Putamen (tissue), 1 donor: Measurements from ENCODE around the gene NT5M.

Experiments
- DNase-seq: peaks from one replicate; pipeline ENCODE4 v3.0.0-alpha.2; 2016; ENCODE audit warnings: low spot score

Gene NT5M

DNA sequence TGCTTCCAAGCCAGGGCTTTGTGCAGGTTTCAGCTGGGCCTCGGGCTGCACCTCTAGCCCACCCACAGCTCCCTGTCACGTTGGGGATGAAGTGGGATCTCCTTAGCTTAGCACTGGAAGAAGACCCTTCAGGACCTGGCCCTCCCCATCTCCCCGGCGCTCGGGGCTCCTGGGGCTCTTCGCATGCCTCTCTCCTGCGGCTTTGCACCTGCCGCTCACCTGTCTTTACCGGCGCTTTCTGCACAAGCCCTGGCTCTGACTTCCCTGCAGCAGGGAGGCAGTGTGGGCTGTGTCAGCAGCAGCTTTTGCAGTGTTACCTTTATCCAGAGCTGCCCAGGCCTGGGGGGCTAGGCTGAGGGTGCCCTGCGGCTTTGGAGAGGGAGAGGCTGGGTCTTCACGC is 52.3 kb downstream of the NT5M start:
- no peak for DNase-seq

- peak; percentile 79 for DNase-seq
Measured at GRCh38 chr17:17356149-17356930, 53.2 kb downstream of the NT5M start.

DNA sequence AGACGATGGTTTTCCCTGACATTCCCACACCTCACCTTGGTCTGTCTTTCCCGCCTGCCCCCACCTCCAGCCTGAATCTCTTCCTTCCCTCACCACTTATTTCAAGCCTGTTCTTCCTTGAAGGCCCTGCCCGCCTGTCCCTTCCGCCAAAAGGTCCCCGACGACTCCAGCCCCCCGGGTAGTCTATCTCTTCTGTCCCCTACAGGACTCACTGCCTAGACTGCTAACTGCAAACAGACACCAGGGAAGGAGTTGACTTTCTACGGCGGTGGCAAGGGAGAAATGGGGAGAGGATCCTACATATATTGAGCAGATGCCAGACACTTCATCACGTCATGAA is 53.7 kb downstream of the NT5M start:
- DNase-seq = no peak

- no peak for DNase-seq
Measured at GRCh38 chr17:17358060-17358751, 55.0 kb downstream of the NT5M start.

GRCh38 chr17:17358866-17359265 is 55.7 kb downstream of the NT5M start:
- no peak for DNase-seq

DNA sequence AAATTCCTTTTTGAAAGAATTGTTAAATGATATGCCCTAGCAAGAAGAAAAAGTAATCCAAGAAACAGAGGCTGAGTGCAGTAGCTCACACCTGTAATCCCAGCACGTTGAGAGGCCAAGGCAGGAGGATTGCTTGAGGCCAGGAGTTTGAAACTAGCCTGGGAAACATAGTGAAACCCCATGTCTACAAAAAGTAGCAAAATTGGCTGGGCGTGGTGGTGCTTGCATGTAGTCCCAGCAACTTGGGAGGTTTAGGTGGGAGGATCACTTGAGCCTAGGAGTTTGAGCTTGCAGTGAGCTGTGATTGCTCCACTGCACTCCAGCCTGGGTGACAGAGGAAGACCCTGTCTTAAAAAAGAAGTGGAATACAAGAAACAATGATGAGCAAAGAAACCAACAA is 56.1 kb downstream of the NT5M start:
- no peak for DNase-seq

DNA sequence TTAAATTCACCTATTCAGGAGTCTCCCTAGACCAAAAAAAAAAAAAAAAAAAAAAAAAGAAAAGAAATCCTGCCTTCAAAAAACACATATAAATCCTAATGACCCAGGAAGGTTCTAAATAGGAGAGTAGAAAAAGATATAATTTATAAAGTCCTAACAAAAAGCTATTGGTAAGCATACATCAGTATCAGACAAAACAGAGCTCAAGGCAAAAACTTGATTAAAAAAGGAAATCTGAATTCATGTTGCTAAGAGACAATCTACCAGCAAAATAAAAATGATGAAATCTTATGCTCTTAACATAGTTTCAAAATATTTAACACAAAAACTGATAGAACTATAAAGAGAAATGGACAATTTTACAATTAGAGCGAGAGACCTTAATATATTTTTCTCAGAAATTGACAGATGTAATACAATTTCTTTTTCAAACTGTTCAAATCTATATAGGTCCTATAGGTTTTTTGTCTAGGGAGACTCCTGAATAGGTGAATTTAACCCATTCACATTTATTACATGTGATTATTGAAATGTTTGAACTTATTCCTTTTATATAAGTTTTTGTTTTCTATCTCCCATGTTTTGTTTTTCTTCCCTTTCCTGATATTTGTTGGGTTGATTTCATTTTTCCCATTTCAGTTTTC is 57.0 kb downstream of the NT5M start:
- no peak for DNase-seq

- no peak for DNase-seq
Measured at GRCh38 chr17:17361543-17361866, 58.3 kb downstream of the NT5M start.

- no peak for DNase-seq
Measured at GRCh38 chr17:17361867-17362539, 58.8 kb downstream of the NT5M start.

DNA sequence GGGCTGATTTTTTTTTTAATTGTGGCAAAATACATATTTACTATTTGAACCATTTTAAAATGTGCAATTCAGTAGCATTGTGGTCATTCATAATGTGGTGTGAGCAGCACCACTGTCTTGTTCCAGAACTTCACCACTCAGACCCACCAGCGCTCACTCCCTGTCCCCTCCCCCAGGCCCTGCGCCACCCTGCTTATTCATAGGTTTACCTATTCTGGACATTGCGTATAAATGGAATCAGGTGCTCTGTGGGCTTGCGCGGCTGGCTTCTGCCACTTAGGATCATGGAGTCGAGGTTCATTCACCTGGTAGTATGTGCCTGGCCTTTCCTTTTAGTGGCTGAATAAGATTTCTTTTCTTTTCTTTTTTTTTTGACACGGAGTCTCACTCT is 59.4 kb downstream of the NT5M start:
- no peak for DNase-seq

DNA sequence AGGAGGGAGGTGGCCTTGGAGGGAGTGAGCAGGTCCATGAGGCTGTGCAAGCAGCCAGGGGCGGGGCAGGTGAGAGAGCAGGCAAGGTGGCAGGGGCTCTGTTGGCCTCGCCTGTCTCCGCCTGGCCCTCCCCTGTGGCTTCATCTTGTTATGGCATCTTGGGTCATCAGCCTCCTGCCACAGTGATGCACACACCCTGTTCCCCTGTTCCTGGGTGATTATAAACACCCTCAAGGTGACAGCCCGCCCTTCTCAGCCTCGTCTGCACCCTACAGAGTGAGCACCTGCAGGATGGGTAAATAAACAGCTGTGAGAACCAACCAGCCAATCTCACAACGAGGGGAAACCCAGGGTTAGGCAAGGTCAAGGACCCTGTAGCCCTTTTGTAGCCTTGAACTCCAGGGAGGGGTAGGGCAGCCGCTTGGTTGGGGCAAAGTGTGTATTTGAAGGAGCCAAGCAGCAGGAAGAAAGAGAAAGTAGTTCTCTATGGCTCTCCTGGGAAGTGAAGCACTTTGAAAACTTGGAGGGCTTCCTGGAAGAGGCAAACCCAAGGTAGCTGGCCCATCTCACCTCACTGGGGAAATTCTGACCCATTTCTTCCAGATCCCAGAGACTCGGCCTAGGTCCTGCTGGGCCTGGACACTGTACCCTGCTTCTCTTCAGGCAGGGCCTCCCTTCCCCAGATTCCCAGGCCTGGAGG is 60.6 kb downstream of the NT5M start:
- DNase-seq = no peak

DNA sequence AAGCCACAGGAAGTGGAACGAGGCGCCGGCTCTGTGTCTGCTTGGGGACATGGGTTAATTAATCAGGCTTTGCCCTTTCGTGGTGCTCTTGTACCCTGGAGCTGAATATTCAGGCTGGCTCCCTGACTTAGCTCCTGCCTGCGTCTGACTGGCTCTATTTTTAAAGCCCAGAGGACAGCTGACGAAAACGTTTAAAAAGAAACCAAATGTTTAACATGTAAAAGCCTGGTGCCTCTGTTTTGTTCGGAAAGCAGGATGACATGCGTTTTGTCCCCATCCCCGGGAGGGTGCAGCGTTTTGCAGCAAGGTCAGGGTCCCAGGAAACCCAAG is 61.1 kb downstream of the NT5M start:
- DNase-seq = no peak

GRCh38 chr17:17365476-17366110 is 62.4 kb downstream of the NT5M start:
- no peak for DNase-seq

- no peak for DNase-seq
Measured at GRCh38 chr17:17366235-17366634, 63.1 kb downstream of the NT5M start.

DNA sequence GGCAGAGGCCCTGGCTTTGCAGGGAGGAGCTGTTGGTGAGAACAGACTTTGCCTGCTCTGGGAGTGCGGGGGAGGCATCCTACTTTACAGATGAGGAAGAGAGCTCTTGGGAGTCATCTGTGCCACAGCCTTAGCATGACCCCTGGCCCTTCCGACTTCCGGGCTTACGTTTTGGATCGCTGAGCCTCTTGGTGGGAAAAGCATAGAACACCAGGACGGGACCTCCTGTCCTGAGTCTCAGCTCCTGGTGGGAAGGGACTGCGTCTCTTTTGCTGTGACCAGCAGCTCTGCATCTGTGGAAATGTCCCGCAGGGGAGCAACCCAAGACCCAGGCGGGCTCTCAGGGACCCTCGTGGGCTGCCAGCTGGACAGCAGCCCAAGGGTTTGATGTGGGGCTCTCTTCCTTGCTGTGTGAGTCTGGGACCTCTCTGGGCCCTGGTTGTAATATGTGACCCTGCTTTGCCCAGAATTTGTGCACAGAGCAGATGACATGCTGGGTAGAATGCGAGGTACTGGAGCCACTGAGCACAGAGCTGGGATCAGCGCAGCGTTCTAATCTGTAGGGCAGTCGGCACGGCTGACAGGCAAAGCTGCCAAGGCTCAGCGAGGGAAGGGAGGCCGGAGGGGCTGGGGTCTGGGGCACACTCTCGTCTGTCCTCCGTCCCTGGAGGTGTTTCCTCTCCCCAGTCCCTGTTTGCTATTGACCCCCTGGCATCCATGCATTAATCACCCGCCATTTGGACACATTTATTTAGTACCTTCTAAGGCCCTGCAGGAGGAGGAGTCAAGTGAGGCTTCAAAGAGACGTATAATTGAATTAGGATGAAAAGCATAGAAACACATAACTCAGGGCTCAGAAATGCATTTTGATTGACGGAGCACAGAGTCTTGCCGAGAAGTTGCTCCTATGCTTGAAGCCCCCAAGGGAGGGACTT is 64.0 kb downstream of the NT5M start:
- no peak for DNase-seq

DNA sequence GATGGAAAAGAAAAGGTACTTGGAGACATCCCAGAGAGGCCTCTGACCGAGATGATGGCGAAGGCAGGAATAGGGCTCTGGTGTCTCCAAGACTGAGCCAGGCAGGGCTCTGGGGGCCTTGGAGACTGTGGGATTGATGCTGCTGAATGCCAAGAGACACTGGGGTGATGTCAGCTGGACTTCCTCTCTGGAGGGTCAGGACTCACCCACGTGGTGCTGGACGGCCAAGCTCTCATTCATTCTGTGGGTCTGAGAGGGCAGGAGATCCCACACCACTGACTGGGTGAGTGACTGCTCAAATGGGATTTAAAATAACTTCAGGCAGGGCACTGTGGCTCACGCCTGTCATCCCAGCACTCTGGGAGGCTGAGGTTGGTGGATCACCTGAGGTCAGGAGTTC is 64.8 kb downstream of the NT5M start:
- no peak for DNase-seq

- no peak for DNase-seq
Measured at GRCh38 chr17:17370711-17371110, 67.5 kb downstream of the NT5M start.

DNA sequence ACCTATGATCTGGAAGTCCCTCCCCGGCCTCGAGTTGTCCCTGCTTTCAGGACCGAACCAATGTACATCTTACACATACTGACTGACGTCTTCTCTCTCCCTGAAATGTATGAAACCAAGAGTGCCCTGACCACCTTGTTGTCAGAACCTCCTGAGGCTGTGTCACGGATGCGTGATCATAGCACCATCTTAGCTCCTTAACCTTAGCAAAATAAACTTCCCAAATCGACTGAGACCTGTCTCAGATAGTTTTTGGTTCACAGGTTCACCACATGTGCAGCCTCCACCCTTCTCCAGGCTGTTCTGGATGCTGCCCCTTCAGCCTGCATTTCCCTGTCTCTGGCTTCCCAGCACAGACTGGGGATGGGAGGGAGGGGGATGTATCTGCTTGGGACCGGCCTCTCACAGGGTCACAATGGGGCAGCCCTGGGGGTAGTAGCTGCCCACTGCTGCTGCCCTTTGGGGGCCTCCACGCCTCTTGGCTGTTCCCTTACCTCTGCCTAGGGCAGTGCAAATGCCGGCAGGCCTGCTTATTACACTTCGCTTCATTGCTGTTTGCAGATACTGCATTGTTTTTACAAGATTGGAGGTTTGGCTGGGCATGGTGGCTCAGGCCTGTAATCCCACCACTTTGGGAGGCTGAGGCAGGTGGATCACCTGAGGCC is 69.8 kb downstream of the NT5M start:
- DNase-seq = no peak

GRCh38 chr17:17375841-17376240 is 72.7 kb downstream of the NT5M start:
- no peak for DNase-seq

DNA sequence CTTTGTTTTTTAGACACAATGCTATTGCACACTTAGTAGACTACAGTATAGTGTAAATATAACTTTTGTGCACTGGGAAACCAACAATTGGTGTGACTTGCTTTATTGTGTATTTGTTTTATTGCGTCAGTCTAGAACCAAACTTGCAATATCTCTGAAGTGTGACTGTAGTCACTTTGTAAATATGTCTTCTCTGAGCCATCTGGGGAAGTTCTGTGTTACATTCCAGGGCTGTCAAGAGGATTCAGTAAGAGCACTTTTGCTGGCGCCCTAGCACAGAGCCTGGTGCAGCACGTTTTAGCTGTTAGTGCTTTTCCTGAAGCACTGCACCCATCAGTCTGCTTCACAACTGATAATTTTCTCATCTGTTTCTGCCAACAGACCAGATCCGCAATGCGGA is 73.2 kb downstream of the NT5M start:
- DNase-seq = no peak
